ENCODE results near the gene ZNF529. TPM values are rescaled to one million over a fixed set of nuclear protein-coding genes. Genes with fewer than 3 reads are reported as not detected.

ZNF529 gene
- 9.3 and 14.2 TPM in 2 replicates for total RNA-seq (2016; rRNA removed; fragmentation: Illumina TruSeq; extraction: Trizol)
- total RNA-seq (2016; cell fraction: cytosol; rRNA removed; fragmentation: Illumina TruSeq; extraction: Trizol; ENCODE audit: low read depth) = 1.1 and 1.9 TPM in 2 replicates
- total RNA-seq (2016; cell fraction: insoluble cytoplasmic fraction; rRNA removed; fragmentation: Illumina TruSeq; extraction: Trizol) = 9.2 and 12.1 TPM in 2 replicates
- total RNA-seq (2016; cell fraction: membrane; rRNA removed; fragmentation: Illumina TruSeq; extraction: Trizol) = 4.9 and 5.0 TPM in 2 replicates
- 14.7 and 17.2 TPM in 2 replicates for total RNA-seq (2016; cell fraction: nucleus; rRNA removed; fragmentation: Illumina TruSeq; extraction: Trizol)
- polyA plus RNA-seq (2011; rRNA removed) = 10.6 and 10.7 TPM in 2 replicates
- 4.1 and 4.7 TPM in 2 replicates for polyA plus RNA-seq (2011; cell fraction: cytosol; rRNA removed)
- polyA plus RNA-seq (2011; cell fraction: nucleus; rRNA removed) = 14.0 and 18.0 TPM in 2 replicates
- 7.0 and 9.8 TPM in 2 replicates for polyA plus RNA-seq (2012)
- 0.54 and 0.61 TPM in 2 replicates for polyA plus RNA-seq (2016; cell fraction: cytosol; fragmentation: Illumina TruSeq; extraction: Trizol; ENCODE audit: low read depth)
- 5.8 and 6.3 TPM in 2 replicates for polyA plus RNA-seq (2016; cell fraction: insoluble cytoplasmic fraction; fragmentation: Illumina TruSeq; extraction: Trizol; ENCODE audit: low read depth)
- polyA plus RNA-seq (2016; cell fraction: membrane; fragmentation: Illumina TruSeq; extraction: Trizol; ENCODE audit: low read depth) = 1.9 and 2.7 TPM in 2 replicates
- 25.2 and 25.9 TPM in 2 replicates for polyA plus RNA-seq (2016; cell fraction: nucleus; fragmentation: Illumina TruSeq; extraction: Trizol; ENCODE audit: insufficient read depth, low read depth)
- 4.5 and 10.0 TPM in 2 replicates for polyA minus RNA-seq (2011; rRNA and poly(A)+ RNA removed; ENCODE audit: low replicate concordance)
- polyA minus RNA-seq (2011; cell fraction: cytosol; rRNA and poly(A)+ RNA removed) = 4.7 and 8.6 TPM in 2 replicates
- polyA minus RNA-seq (2011; cell fraction: nucleus; rRNA and poly(A)+ RNA removed) = 17.5 and 24.9 TPM in 2 replicates
- Bru-seq, nascent RNA = percentile 81 among the genes with signal in this experiment
- BruChase-seq, experiment 1, labeled RNA remaining after a 6-hour chase = percentile 77 among the genes with signal in this experiment
- percentile 83 among the genes with signal in this experiment for BruChase-seq, experiment 2, labeled RNA remaining after a 2-hour chase
- long read RNA-seq, experiment 1, partial matches to known transcripts = 1 of 1 reads
- long read RNA-seq, experiment 1, other reads (novel, unspliced or antisense) = 0 of 1 reads
- long read RNA-seq, experiment 2, full-length matches to known transcripts = 1 of 11 reads
- long read RNA-seq, experiment 2, partial matches to known transcripts = 2 of 11 reads
- long read RNA-seq, experiment 2, other reads (novel, unspliced or antisense) = 8 of 11 reads

DNA sequence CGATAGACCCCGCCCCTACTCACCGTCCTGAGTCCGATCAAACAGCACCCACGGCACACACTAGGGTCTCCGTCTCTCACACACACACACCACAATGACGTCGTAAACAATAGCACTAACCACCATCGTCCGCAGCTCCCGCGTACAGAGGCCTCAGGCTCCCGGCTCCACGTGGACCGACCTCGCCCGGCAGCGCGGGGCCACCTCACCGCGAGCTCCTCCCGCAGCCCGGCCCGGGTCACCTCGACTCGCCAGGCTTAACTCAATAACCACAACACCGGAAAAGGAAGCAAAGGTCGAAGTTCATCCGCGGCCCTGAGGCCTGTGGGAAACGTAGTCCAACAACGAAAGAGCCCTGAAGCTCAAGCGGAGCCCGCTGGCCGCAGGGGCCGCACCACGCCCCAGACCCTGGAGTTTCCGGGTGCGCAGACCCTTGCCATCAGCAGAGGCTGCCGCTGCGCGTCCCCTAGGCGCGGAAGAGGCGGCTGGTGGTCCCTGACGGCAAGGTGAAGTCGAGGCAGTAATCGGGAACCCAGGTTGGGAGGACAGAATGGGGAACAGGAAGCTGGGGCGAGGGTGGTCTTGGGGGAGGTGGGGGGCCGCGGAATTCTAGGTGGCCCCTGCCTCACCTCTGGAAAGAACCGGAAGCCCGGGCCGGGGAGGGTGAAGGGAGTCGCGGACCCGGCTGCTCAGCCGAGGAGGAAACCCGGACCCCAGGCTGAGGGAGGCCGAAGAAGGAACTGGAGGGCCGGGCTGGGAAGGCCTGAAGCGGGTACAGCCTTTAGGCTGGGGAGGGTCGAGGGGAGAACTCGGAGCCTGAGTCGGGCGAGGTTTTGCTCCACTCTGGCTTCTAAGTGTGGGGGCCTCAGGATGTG lies at the start of gene ZNF529:
TSS of gene ZNF529 (minus strand) at position 273 of the 875 bp plus-strand sequence. CDS start 946 bp downstream, outside the sequence.
- peak within 1 kb of the TSS; percentile 90 for H3K4me2 ChIP-seq (ENCODE audit: low read depth, low read length)
- ATAC-seq (peak; percentile 96), FAIRE-seq (peak; percentile 85), DNase-seq (ENCODE audit: low spot score) (peak; percentile 95)
- intact Hi-C loops (cut with micrococcal nuclease; ENCODE audit: unreplicated experiment) = loop anchor here (1.0 to 5.0 kb wide), 5 partner anchors 32 to 264 kb away; partner anchors contain the start of genes ZNF260, ZNF382, ZNF567 and ZNF790
- CTCF ChIA-PET (ENCODE audit: low intra/inter-chr PET ratio, low total read pairs) = no interaction called here
- H3K36me3 ChIP-seq (replicated peaks in 1 of 2; ENCODE audit: control insufficient read depth in 1 of 2, insufficient read depth in 2 of 2, low read length in 2 of 2) = peaks cover 3 to 14% of the 10 kb centered on the region in 2 experiments; a peak in 3 of 5 replicates
- no TSS peak for BruUV-seq (replicated peaks)
- no peaks in the 10 kb centered on the region; a peak in 1 of 5 replicates for H3K27me3 ChIP-seq (ENCODE audit: control insufficient read depth in 1 of 2, insufficient read depth in 2 of 2, low read length in 2 of 2)
- H3K79me2 ChIP-seq (ENCODE audit: insufficient read depth, low read length) = peaks cover 25% of the 10 kb centered on the region
- H3K9ac ChIP-seq (ENCODE audit: insufficient read depth, low read depth, low read length) = peak within 1 kb of the TSS; percentile 81
- POLR2A ChIA-PET = interaction anchor here (0.7 to 2.0 kb wide), 12 partner anchors 13 to 797 kb away, joined by 3 to 41 read pairs (median 6); partner anchors contain the start of genes ZNF146, ZNF260, ZNF345 and ZNF382
- 1% methylated on average over 31 of the region's 66 CpGs for WGBS (ENCODE audit: low lambda C conversion rate)
- peak within 1 kb of the TSS; percentile 67 to 91 (median 77) for H3K4me3 ChIP-seq (replicated peaks in 1 of 3; ENCODE audit: insufficient read depth in 1 of 3, low read depth in 2 of 3, low read length in 3 of 3)
- no peaks in the 10 kb centered on the region for H3K9me3 ChIP-seq (ENCODE audit: low read length)
- peak within 1 kb of the TSS; percentile 22 for H2AFZ ChIP-seq (ENCODE audit: low read length)
- peaks cover 20% of the 10 kb centered on the region for H3K4me1 ChIP-seq (ENCODE audit: insufficient read depth, low read length)
- in situ Hi-C loops (cut with HindIII; ENCODE audit: extremely low pct_ligation_motif_present, low pct_unique_long_range_greater_than_20kb) = no loop called here
- peak within 1 kb of the TSS; percentile 78 for H3K27ac ChIP-seq (ENCODE audit: extremely low read length, insufficient read depth, low read length)
- no peaks in the 10 kb centered on the region for H4K20me1 ChIP-seq (ENCODE audit: insufficient read depth, low read length)
- TF ChIP-seq ZSCAN9 (CRISPR knock-in tag; IDR thresholded peaks at IDR 0.05; ENCODE audit: borderline replicate concordance) (peak; percentile 46; the same call in 1 of the 2 replicates), ZNF12 (CRISPR knock-in tag; IDR thresholded peaks at IDR 0.05) (no peak), ZGPAT (CRISPR knock-in tag; IDR thresholded peaks at IDR 0.05) (peak; percentile 87), ZNF512 (CRISPR knock-in tag; IDR thresholded peaks at IDR 0.05) (no peak), KLF6 (CRISPR knock-in tag; IDR thresholded peaks at IDR 0.05) (peak; percentile 82; the same call in 1 of the 2 replicates), ZNF138 (CRISPR knock-in tag; IDR thresholded peaks at IDR 0.05; ENCODE audit: low read depth) (no peak), AFF4 (CRISPR knock-in tag; IDR thresholded peaks at IDR 0.05) (no peak)
- TF ChIP-seq, protein P1, sequence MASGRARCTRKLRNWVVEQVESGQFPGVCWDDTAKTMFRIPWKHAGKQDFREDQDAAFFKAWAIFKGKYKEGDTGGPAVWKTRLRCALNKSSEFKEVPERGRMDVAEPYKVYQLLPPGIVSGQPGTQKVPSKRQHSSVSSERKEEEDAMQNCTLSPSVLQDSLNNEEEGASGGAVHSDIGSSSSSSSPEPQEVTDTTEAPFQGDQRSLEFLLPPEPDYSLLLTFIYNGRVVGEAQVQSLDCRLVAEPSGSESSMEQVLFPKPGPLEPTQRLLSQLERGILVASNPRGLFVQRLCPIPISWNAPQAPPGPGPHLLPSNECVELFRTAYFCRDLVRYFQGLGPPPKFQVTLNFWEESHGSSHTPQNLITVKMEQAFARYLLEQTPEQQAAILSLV (CRISPR knock-in tag; IDR thresholded peaks at IDR 0.05; ENCODE audit: borderline replicate concordance) = peak; percentile 69; the same call in 1 of the 2 replicates

Data from HepG2 (cell line).